Activated CD4-positive, alpha-beta T cell treated with anti-CD3 and anti-CD28 coated beads, Interleukin-2, amount 10 ng/mL, durations not matched to agents 24 days and 14 days (primary cell): Measurements from ENCODE around the gene DHRS3. TPM values are rescaled to one million over a fixed set of nuclear protein-coding genes. Genes with fewer than 3 reads are reported as not detected.

ENCODE experiments used
- DNase-seq: peaks from one replicate; pipeline ENCODE4 v3.0.0; 2022
- H3K27ac Mint-ChIP-seq: one replicate; pipeline ENCODE4 v1.8.0; 2022; ENCODE audit warnings: mild to moderate bottlenecking, mixed read lengths
- H3K27me3 Mint-ChIP-seq: one replicate; pipeline ENCODE4 v1.8.0; 2022; ENCODE audit warnings: mixed read lengths
- H3K36me3 Mint-ChIP-seq: one replicate; pipeline ENCODE4 v1.8.0; 2022; ENCODE audit warnings: low read depth, mild to moderate bottlenecking, mixed read lengths
- H3K4me1 Mint-ChIP-seq: one replicate; pipeline ENCODE4 v1.8.0; 2021; ENCODE audit warnings: mixed read lengths
- H3K4me3 Mint-ChIP-seq: one replicate; pipeline ENCODE4 v1.8.0; 2022; ENCODE audit warnings: mild to moderate bottlenecking, moderate library complexity, mixed read lengths
- H3K9me3 Mint-ChIP-seq: one replicate; pipeline ENCODE4 v1.8.0; 2021; ENCODE audit warnings: mixed read lengths
- intact Hi-C: fragments of 100-400 bp; cut with micrococcal nuclease; formaldehyde crosslinking; loops from one replicate; pipeline ENCODE4 v1.15.1; 2023
- total RNA-seq: library from RNA; stranded (reverse); gene quantifications from 2 replicates; pipeline ENCODE4 v1.2.3, GENCODE V29; 2022

The DHRS3 gene
- total RNA-seq, 1 donor from 2014 or later = 69.2 TPM

GRCh38 chr1:12629985-12630760 lies 12.2 kb upstream of the DHRS3 start:
- no peak overlapping the region for H3K27ac Mint-ChIP-seq
- DNase-seq = no peak
- no peaks in the 10 kb centered on the region for H3K9me3 Mint-ChIP-seq
- no peaks in the 10 kb centered on the region for H3K36me3 Mint-ChIP-seq
- peaks cover 9% of the 10 kb centered on the region for H3K4me1 Mint-ChIP-seq
- intact Hi-C loops = no loop called here
- H3K27me3 Mint-ChIP-seq = peaks cover 9% of the 10 kb centered on the region
- no peak overlapping the region for H3K4me3 Mint-ChIP-seq

GRCh38 chr1:12629511-12629956 lies 11.5 kb upstream of the DHRS3 start:
- peaks cover 9% of the 10 kb centered on the region for H3K4me1 Mint-ChIP-seq
- DNase-seq = no peak
- peaks cover 9% of the 10 kb centered on the region for H3K27me3 Mint-ChIP-seq
- intact Hi-C loops = no loop called here
- no peak overlapping the region for H3K27ac Mint-ChIP-seq
- H3K4me3 Mint-ChIP-seq = no peak overlapping the region
- H3K36me3 Mint-ChIP-seq = no peaks in the 10 kb centered on the region
- H3K9me3 Mint-ChIP-seq = no peaks in the 10 kb centered on the region

DNA sequence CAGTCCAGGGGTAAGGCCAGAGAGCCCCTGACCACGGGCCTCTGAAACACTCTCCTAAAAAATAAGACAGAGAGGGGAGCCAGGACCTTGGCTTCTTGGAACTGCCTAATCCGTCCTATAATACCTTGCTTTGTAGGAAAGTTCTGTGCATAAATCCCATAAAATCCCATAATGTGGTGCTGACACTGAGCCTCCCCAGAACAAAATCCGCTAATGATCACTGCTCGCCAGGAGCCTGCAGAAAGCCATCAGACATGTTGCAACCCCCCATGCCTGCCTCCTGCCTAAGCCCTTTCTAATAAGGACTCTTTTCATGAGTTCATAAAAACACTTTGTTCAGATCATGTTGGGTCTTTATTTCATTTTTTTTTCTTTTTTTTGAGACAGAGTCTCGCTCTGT lies 9.3 kb upstream of the DHRS3 start:
- Mint-ChIP-seq H3K27me3 (peaks cover 7% of the 10 kb centered on the region), H3K4me1 (peaks cover 6% of the 10 kb centered on the region), H3K27ac (no peak overlapping the region), H3K36me3 (no peaks in the 10 kb centered on the region), H3K9me3 (no peaks in the 10 kb centered on the region), H3K4me3 (no peak overlapping the region)
- DNase-seq = no peak
- intact Hi-C loops = no loop called here

GRCh38 chr1:12626888-12627287 lies 8.9 kb upstream of the DHRS3 start:
- H3K4me3 Mint-ChIP-seq = no peak overlapping the region
- intact Hi-C loops = no loop called here
- H3K9me3 Mint-ChIP-seq = no peaks in the 10 kb centered on the region
- H3K4me1 Mint-ChIP-seq = peaks cover 7% of the 10 kb centered on the region
- no peak overlapping the region for H3K27ac Mint-ChIP-seq
- H3K27me3 Mint-ChIP-seq = peaks cover 5% of the 10 kb centered on the region
- H3K36me3 Mint-ChIP-seq = no peaks in the 10 kb centered on the region
- no peak for DNase-seq

- Mint-ChIP-seq H3K4me3 (no peak overlapping the region), H3K36me3 (no peaks in the 10 kb centered on the region), H3K9me3 (no peaks in the 10 kb centered on the region), H3K27ac (no peak overlapping the region), H3K4me1 (peaks cover 13% of the 10 kb centered on the region), H3K27me3 (peaks cover 2% of the 10 kb centered on the region)
- no peak for DNase-seq
- intact Hi-C loops = no loop called here
Observed at GRCh38 chr1:12625276-12625675, 7.3 kb upstream of the DHRS3 start.

- Mint-ChIP-seq H3K4me3 (no peak overlapping the region), H3K27ac (no peak overlapping the region), H3K36me3 (peaks cover 4% of the 10 kb centered on the region), H3K9me3 (no peaks in the 10 kb centered on the region), H3K27me3 (no peaks in the 10 kb centered on the region), H3K4me1 (peaks cover 34% of the 10 kb centered on the region)
- intact Hi-C loops = no loop called here
- DNase-seq = no peak
Observed at GRCh38 chr1:12622506-12622905, 4.5 kb upstream of the DHRS3 start.

GRCh38 chr1:12621346-12622335 lies 3.6 kb upstream of the DHRS3 start:
- no peak overlapping the region for H3K4me3 Mint-ChIP-seq
- peaks cover 5% of the 10 kb centered on the region for H3K36me3 Mint-ChIP-seq
- intact Hi-C loops = no loop called here
- DNase-seq = no peak
- peaks cover 34% of the 10 kb centered on the region for H3K4me1 Mint-ChIP-seq
- H3K27me3 Mint-ChIP-seq = no peaks in the 10 kb centered on the region
- no peak overlapping the region for H3K27ac Mint-ChIP-seq
- no peaks in the 10 kb centered on the region for H3K9me3 Mint-ChIP-seq

DNA sequence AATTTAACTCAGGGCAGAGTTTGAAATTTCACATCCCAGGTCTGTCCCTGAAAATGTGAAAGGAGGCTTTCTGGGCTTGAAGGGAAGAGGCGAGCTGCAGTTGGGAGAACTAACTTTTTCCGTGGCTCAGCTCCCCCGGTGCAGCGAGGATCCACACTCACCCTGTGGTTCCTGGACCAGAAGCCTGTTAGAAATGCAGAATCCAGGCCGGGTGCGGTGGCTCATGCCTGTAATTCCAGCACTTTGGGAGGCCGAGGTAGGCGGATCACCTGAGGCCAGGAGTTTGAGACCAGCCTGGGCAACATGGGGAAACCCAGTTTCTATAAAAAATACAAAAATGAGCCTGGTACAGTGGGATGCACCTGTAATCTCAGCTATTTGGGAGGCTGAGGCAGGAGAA lies 2.9 kb upstream of the DHRS3 start:
- Mint-ChIP-seq H3K9me3 (no peaks in the 10 kb centered on the region), H3K4me1 (peaks cover 38% of the 10 kb centered on the region), H3K27me3 (no peaks in the 10 kb centered on the region), H3K4me3 (peak overlapping the region; percentile 99), H3K27ac (no peak overlapping the region), H3K36me3 (peaks cover 8% of the 10 kb centered on the region)
- intact Hi-C loops = loop anchor here (1.0 kb wide), 5 partner anchors 38 to 349 kb away; no protein-coding TSS in a partner anchor
- no peak for DNase-seq

DNA sequence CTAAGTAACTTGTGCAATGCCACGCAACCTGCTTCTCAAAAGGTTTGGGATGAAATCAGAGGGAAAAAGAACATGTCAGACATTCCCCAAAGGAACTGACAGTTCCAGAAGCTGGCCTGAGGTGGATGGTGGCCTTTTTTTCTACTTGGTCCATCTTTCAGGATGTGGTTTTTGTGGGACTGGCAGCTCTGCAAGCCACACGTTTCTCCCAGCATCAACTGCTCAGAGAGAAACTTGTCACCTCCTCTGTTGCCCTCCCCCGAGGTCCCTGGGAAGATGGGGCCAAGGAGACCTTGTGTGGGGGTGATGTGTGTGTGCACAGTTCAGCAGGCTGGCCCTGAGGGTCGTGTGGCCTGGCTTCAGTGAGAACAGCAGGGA lies 2.5 kb upstream of the DHRS3 start:
- H3K9me3 Mint-ChIP-seq = no peaks in the 10 kb centered on the region
- peaks cover 43% of the 10 kb centered on the region for H3K4me1 Mint-ChIP-seq
- peaks cover 12% of the 10 kb centered on the region for H3K36me3 Mint-ChIP-seq
- peak overlapping the region; percentile 99 for H3K4me3 Mint-ChIP-seq
- peak overlapping the region; percentile 75 for H3K27ac Mint-ChIP-seq
- H3K27me3 Mint-ChIP-seq = no peaks in the 10 kb centered on the region
- intact Hi-C loops = loop anchor here (1.0 kb wide), 5 partner anchors 39 to 348 kb away; no protein-coding TSS in a partner anchor
- peak; percentile 83 for DNase-seq

- peak overlapping the region; percentile 99 for H3K4me3 Mint-ChIP-seq
- peak; percentile 94 for DNase-seq
- H3K9me3 Mint-ChIP-seq = no peaks in the 10 kb centered on the region
- no peaks in the 10 kb centered on the region for H3K27me3 Mint-ChIP-seq
- H3K27ac Mint-ChIP-seq = peak overlapping the region; percentile 75
- intact Hi-C loops = loop anchor here (1.0 to 10.0 kb wide), 14 partner anchors 39 to 553 kb away; no protein-coding TSS in a partner anchor
- H3K4me1 Mint-ChIP-seq = peaks cover 47% of the 10 kb centered on the region
- H3K36me3 Mint-ChIP-seq = peaks cover 14% of the 10 kb centered on the region
Observed at GRCh38 chr1:12619792-12620487, 1.9 kb upstream of the DHRS3 start.

- Mint-ChIP-seq H3K36me3 (peaks cover 20% of the 10 kb centered on the region), H3K27me3 (peaks cover 2% of the 10 kb centered on the region), H3K4me3 (peak overlapping the region; percentile 99), H3K27ac (peak overlapping the region; percentile 97), H3K4me1 (peaks cover 55% of the 10 kb centered on the region), H3K9me3 (no peaks in the 10 kb centered on the region)
- DNase-seq = peak; percentile 87
- intact Hi-C loops = loop anchor here (1.0 to 10.0 kb wide), 11 partner anchors 15 to 552 kb away; no protein-coding TSS in a partner anchor
Observed at GRCh38 chr1:12618965-12619791, 1.2 kb upstream of the DHRS3 start.

DNA sequence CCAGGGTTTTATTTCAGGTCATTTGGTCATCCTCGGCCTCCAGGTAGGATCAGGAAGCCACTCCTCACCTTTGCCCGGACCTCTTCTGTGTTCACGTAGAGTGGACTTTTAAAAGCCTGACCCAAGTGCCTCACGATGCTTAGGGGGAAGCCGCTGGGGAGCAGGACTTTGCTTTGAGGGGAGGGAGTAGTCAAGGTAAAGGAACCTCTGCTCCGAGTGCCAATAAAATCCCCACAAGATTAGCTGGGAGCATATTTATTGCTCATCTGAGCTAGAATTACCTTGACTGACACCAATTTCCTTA lies 603 bp upstream of the DHRS3 start:
- H3K27ac Mint-ChIP-seq = peak overlapping the region; percentile 97
- H3K27me3 Mint-ChIP-seq = peaks cover 2% of the 10 kb centered on the region
- peaks cover 20% of the 10 kb centered on the region for H3K36me3 Mint-ChIP-seq
- no peak for DNase-seq
- no peaks in the 10 kb centered on the region for H3K9me3 Mint-ChIP-seq
- intact Hi-C loops = loop anchor here (1.0 to 10.0 kb wide), 8 partner anchors 14 to 551 kb away; no protein-coding TSS in a partner anchor
- peak overlapping the region; percentile 99 for H3K4me3 Mint-ChIP-seq
- H3K4me1 Mint-ChIP-seq = peaks cover 60% of the 10 kb centered on the region

GRCh38 chr1:12617511-12617900 lies 504 bp downstream of the DHRS3 start:
- peaks cover 69% of the 10 kb centered on the region for H3K4me1 Mint-ChIP-seq
- DNase-seq = peak; percentile 86
- intact Hi-C loops = loop anchor here (5.0 to 10.0 kb wide), 4 partner anchors 50 to 550 kb away; no protein-coding TSS in a partner anchor
- H3K27ac Mint-ChIP-seq = peak overlapping the region; percentile 97
- no peaks in the 10 kb centered on the region for H3K9me3 Mint-ChIP-seq
- peaks cover 2% of the 10 kb centered on the region for H3K27me3 Mint-ChIP-seq
- H3K4me3 Mint-ChIP-seq = peak overlapping the region; percentile 99
- peaks cover 31% of the 10 kb centered on the region for H3K36me3 Mint-ChIP-seq
